H1 (cell line): Measurements from ENCODE around the gene TTLL5.

Experiments used
- GABPA ChIP-seq: IDR thresholded peaks from 2 replicates; pipeline ENCODE4 v1.6.1; 2011; ENCODE audit warnings: mild to moderate bottlenecking, low read length, moderate library complexity, borderline replicate concordance; ENCODE audit not compliant: insufficient read depth
- POLR2A ChIP-seq, 2 experiments: IDR thresholded peaks; 1 replicate in 1 of 2; 2 replicates in 1 of 2; pipeline ENCODE4 v1.6.1; 2011; ENCODE audit warnings: low read depth in 2 of 2, low read length in 2 of 2, mild to moderate bottlenecking in 2 of 2; ENCODE audit errors: control extremely low read depth in 1 of 2
- POLR2AphosphoS5 ChIP-seq: IDR thresholded peaks from 2 replicates; pipeline ENCODE4 v1.6.1; 2011; ENCODE audit warnings: low read depth, low read length
- YY1 ChIP-seq: IDR thresholded peaks from 2 replicates; pipeline ENCODE4 v1.6.1; 2011; ENCODE audit warnings: low read depth, mild to moderate bottlenecking, low read length

- TF ChIP-seq POLR2AphosphoS5 (no peak), POLR2A (IDR thresholded peaks at IDR 0.05; ENCODE audit: control extremely low read depth in 1 of 2, low read depth in 2 of 2, low read length in 2 of 2) (no peak), YY1 (no peak), GABPA (no peak)
Observed at GRCh38 chr14:75793806-75794205, 132.8 kb downstream of the TTLL5 start.
